ENCODE measurements around the gene PARD6B. TPM values are rescaled to one million over a fixed set of nuclear protein-coding genes. Genes with fewer than 3 reads are reported as not detected.
"Not testable (repeated sequence)": the region's sequence is repeated elsewhere in the genome, so short reads cannot be mapped to it uniquely, and the experiment has no call there.

Gene PARD6B
- total and polyA plus RNA-seq, 8 donors: 3.2 to 69.5 (median 10.6) TPM

DNA sequence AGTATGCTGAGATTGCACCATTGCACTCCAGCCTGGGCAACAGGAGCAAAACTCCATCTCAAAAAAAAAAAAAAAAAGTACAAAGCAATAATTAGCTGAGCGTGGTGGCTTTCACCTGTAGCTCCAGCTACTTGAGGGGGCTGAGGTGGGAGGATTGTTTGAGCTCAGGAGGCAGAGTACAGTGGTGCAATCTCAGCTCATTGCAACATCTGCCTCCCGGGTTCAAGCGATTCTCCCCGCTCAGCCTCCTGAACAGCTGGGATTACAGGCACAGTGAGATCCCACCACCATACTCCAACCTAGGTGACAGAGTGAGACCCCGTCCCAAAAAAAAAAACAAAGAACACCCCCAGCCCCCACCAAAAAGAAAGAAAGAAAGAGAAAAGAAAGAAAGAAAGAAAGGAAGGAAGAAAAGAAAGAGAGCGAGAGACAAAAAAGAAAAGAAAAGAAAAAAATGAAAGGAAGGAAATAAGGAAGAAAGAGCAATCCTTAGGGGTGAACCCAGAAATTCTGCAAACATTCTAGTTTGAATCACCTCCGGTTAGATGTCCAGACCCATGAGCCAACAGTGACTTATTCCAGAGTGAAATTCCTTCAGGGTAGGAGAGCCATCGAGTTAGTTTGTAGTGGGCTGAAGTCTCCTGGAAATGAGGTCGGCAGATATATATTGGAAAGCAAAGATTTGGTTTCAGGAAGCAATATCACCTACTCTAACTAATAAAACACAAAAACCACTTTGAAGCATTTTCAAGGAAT, 36.8 kb upstream of the PARD6B start:
- intact Hi-C loops (cut with DNase I; ENCODE audit: low total_unique reads): no loop called here
- WGBS, 5 donors: 76 to 90% (median 88%) methylated on average over 9 of the region's 9 CpGs

DNA sequence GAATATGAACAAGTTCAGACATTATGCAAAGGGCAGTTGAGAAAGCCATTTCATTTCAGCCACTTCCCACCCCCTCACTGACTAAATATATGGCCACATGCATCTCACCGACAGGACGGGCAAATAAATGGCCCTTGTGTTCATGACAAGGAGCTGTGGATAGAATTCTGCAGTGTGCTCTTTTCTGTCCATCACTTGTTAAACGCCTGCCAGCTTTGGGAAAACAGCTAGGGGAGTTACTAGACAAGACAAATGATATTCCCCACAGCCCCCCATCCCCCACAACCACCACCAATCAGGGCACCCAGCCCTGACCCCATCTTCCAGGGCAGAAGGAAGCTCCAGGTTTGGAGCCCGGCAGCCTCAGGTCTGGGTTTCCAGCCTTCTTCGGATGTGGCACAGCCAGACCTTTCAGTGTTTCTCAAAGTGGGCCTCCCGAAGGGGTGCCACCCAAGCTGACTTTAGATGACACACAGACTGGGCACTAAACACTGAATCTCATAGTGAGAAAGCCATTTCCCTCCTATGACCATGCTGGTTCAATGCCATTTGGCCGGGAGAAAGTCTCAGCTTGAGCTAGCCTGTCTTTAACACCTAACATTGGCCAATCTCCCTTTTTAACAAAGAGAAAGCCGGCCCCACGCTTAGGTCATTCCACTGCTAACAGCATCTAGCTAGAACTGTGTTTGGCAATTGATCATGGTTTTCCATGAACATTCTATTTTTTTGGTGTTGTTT, 36.1 kb upstream of the PARD6B start:
- Histone ChIP-seq H3K27ac (no peak overlapping the region), H3K4me1 (peaks cover 12 to 23% (median 21%) of the 10 kb centered on the region in 4 donors)

More for the DNA sequence above, 36.8 kb upstream of the PARD6B start:
- H3K27ac ChIP-seq: no peak overlapping the region
- peaks cover 17 to 30% (median 29%) of the 10 kb centered on the region in 4 donors for H3K4me1 ChIP-seq
- H3K4me3 ChIP-seq: no peak overlapping the region
- peaks cover 0 to 28% (median 8%) of the 10 kb centered on the region in 3 donors for H3K27me3 ChIP-seq
- H3K36me3 ChIP-seq: no peaks in the 10 kb centered on the region
- no peaks in the 10 kb centered on the region for H3K9me3 ChIP-seq
- TF ChIP-seq, protein P1, sequence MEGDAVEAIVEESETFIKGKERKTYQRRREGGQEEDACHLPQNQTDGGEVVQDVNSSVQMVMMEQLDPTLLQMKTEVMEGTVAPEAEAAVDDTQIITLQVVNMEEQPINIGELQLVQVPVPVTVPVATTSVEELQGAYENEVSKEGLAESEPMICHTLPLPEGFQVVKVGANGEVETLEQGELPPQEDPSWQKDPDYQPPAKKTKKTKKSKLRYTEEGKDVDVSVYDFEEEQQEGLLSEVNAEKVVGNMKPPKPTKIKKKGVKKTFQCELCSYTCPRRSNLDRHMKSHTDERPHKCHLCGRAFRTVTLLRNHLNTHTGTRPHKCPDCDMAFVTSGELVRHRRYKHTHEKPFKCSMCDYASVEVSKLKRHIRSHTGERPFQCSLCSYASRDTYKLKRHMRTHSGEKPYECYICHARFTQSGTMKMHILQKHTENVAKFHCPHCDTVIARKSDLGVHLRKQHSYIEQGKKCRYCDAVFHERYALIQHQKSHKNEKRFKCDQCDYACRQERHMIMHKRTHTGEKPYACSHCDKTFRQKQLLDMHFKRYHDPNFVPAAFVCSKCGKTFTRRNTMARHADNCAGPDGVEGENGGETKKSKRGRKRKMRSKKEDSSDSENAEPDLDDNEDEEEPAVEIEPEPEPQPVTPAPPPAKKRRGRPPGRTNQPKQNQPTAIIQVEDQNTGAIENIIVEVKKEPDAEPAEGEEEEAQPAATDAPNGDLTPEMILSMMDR (IDR thresholded peaks at IDR 0.05): no peak
- TF ChIP-seq POLR2AphosphoS5 (IDR thresholded peaks at IDR 0.05) (no peak), POLR2A (IDR thresholded peaks at IDR 0.05) (no peak), EP300 (IDR thresholded peaks at IDR 0.05) (no peak)
- DNase-seq: no peak

DNA sequence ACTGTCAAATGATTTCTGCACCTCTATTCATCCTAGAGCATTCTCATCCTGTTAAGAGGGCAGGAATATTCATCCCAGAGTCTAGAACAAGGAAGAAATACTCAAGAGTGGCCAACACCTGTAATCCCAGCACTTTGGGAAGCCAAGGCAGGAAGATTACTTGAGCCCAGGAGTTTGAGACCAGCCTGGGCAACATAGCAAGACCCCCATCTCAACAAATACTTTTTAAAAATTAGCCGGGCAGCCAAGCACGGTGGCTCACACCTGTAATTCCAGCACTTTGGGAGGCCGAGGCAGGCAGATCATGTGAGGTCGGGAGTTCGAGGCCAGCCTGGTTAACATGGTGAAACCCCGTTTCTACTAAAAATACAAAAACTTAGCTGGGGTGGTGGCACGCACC, 33.1 kb upstream of the PARD6B start:
- H3K4me1 ChIP-seq; H3K36me3 ChIP-seq; H3K27ac ChIP-seq; DNase-seq; H3K4me3 ChIP-seq; intact Hi-C loops (cut with DNase I; ENCODE audit: low total_unique reads); H3K27me3 ChIP-seq; H3K9me3 ChIP-seq: not testable (repeated sequence)
- 93 to 97% (median 96%) methylated on average over 7 of the region's 7 CpGs for WGBS, 5 donors

More for the DNA sequence above, 36.1 kb upstream of the PARD6B start:
- intact Hi-C loops (cut with DNase I; ENCODE audit: low total_unique reads): no loop called here
- peaks cover 0 to 25% (median 8%) of the 10 kb centered on the region in 3 donors for H3K27me3 ChIP-seq
- no peak overlapping the region for H3K4me3 ChIP-seq
- no peaks in the 10 kb centered on the region for H3K36me3 ChIP-seq
- no peaks in the 10 kb centered on the region for H3K9me3 ChIP-seq
- TF ChIP-seq, protein P1 (IDR thresholded peaks at IDR 0.05): no peak
- no peak for TF ChIP-seq POLR2A (IDR thresholded peaks at IDR 0.05)
- TF ChIP-seq POLR2AphosphoS5 (IDR thresholded peaks at IDR 0.05): no peak
- no peak for TF ChIP-seq EP300 (IDR thresholded peaks at IDR 0.05)
- 77 to 84% (median 81%) methylated on average over 9 of the region's 9 CpGs for WGBS, 5 donors
- peak in 1 of 2 donors; percentile 53 for DNase-seq

DNA sequence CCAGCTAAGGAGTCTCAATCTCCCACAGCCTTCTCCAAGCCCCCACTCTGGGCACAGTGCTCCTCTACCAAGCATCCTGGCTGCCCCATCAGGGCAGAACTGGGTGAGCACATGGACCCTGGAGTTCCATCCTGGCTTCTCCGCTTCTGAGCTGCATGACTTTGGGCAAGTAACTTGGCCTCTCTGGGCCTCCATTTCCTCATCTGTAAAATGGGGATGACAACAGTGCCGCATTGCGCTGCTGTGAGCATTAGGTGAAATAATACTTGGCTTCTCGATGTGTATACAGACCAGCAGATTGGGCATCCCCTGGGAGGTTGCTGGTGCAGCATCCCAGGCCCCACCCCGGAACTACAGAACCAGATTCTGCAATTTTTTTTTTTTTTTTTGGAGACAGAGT, 31.7 kb upstream of the PARD6B start:
- H3K4me3 ChIP-seq: no peak overlapping the region
- intact Hi-C loops (cut with DNase I; ENCODE audit: low total_unique reads): no loop called here
- H3K9me3 ChIP-seq: no peaks in the 10 kb centered on the region
- TF ChIP-seq POLR2A (IDR thresholded peaks at IDR 0.05) (no peak), EP300 (IDR thresholded peaks at IDR 0.05) (no peak), POLR2AphosphoS5 (IDR thresholded peaks at IDR 0.05) (no peak)
- TF ChIP-seq, protein P1 (IDR thresholded peaks at IDR 0.05): no peak
- WGBS, 5 donors: 95 to 97% (median 96%) methylated on average over 5 of the region's 5 CpGs
- H3K27ac ChIP-seq: no peak overlapping the region
- no peaks in the 10 kb centered on the region for H3K4me1 ChIP-seq
- no peaks in the 10 kb centered on the region for H3K27me3 ChIP-seq
- H3K36me3 ChIP-seq: no peaks in the 10 kb centered on the region
- DNase-seq: no peak
